ENCODE measurements around the gene CLDN5. TPM values are rescaled to one million over a fixed set of nuclear protein-coding genes. Genes with fewer than 3 reads are reported as not detected.

The CLDN5 gene
- total and polyA plus RNA-seq, 2 of the 8 experiments (the other 6 are each of a cell fraction or from before 2014, with no cell fraction given), result 1.2 to 1.6 TPM

- TF ChIP-seq CHD7 (IDR thresholded peaks at IDR 0.05; ENCODE audit: insufficient replicate concordance, low read length) (no peak), GTF2F1 (IDR thresholded peaks at IDR 0.05; ENCODE audit: borderline replicate concordance, low read depth, low read length) (no peak), TEAD4 (IDR thresholded peaks at IDR 0.05; ENCODE audit: low read depth, low read length) (no peak), CBX5 (IDR thresholded peaks at IDR 0.05; ENCODE audit: low read depth, low read length) (no peak), SUZ12 (IDR thresholded peaks at IDR 0.05; ENCODE audit: low read length) (no peak)
Observed at GRCh38 chr22:19509191-19509590, 15.0 kb downstream of the CLDN5 start (continued).

All from H1 (cell line).